ENCODE data around the gene ECHDC1. TPM values are rescaled to one million over a fixed set of nuclear protein-coding genes. Genes with fewer than 3 reads are reported as not detected.

The ECHDC1 gene
- total RNA-seq, 1 experiment from 2014 or later = 47.2 TPM

- POLR2A ChIA-PET = no interaction called here
- intact Hi-C loops (cut with micrococcal nuclease) = no loop called here
Observed at GRCh38 chr6:127319686-127320085, 23.7 kb downstream of the ECHDC1 start.

More at GRCh38 chr6:127319686-127320085, 23.7 kb downstream of the ECHDC1 start:
- DNase-seq (ENCODE audit: low read depth, low spot score) (no peak), ATAC-seq (no peak)
- Histone ChIP-seq H4K20me1 (ENCODE audit: insufficient read depth) (no peaks in the 10 kb centered on the region), H3K27ac (ENCODE audit: low read depth, low read length) (no peak overlapping the region), H3K9ac (ENCODE audit: low read length) (no peak overlapping the region), H2AFZ (ENCODE audit: low read depth, low read length, poor library complexity, severe bottlenecking) (no peak overlapping the region), H3K27me3 (ENCODE audit: insufficient read depth, low read length) (no peaks in the 10 kb centered on the region), H3K79me2 (ENCODE audit: insufficient read depth, low read length) (peaks cover 20% of the 10 kb centered on the region; the same call in 1 of the 2 replicates), H3K9me2 (ENCODE audit: insufficient read depth) (no peaks in the 10 kb centered on the region), H3K9me3 (ENCODE audit: control insufficient read depth in 1 of 2, insufficient read depth in 1 of 2, low read depth in 1 of 2, low read length in 2 of 2) (no peaks in the 10 kb centered on the region), H3K4me1 (ENCODE audit: control insufficient read depth in 1 of 2, insufficient read depth in 2 of 2, low read length in 2 of 2) (no peaks in the 10 kb centered on the region), H3K4me2 (ENCODE audit: low read length) (no peak overlapping the region), H3K4me3 (replicated peaks in 1 of 2; ENCODE audit: low read depth in 1 of 2, low read length in 2 of 2) (no peak overlapping the region), H3K36me3 (ENCODE audit: control insufficient read depth in 1 of 2, insufficient read depth in 2 of 2, low read length in 2 of 2) (peaks cover 8 to 16% of the 10 kb centered on the region in 2 experiments; a peak in 2 of 4 replicates)
- TF ChIP-seq ZBTB33 (IDR thresholded peaks at IDR 0.05; ENCODE audit: extremely low read depth, insufficient replicate concordance, low read length) (no peak), CBX3 (IDR thresholded peaks at IDR 0.05; ENCODE audit: low read depth) (no peak), POLR2AphosphoS5 (IDR thresholded peaks at IDR 0.05; ENCODE audit: low read depth, low read length) (no peak), FOSL1 (IDR thresholded peaks at IDR 0.05; ENCODE audit: low read depth) (no peak), ZNF274 (IDR thresholded peaks at IDR 0.05; ENCODE audit: low read depth, low read length) (no peak), EGR1 (IDR thresholded peaks at IDR 0.05; ENCODE audit: low read depth) (no peak), CTCF (IDR thresholded peaks at IDR 0.05 in 2 of 3, conservative IDR thresholded peaks at IDR 0.05 in 1 of 3; ENCODE audit: borderline replicate concordance in 1 of 3, insufficient read depth in 1 of 3, low read depth in 2 of 3, low read length in 2 of 3) (no peak), SIN3A (IDR thresholded peaks at IDR 0.05; ENCODE audit: low read depth) (no peak), SRF (IDR thresholded peaks at IDR 0.05; ENCODE audit: low read depth) (no peak)
- ChIA-PET CTCF (interaction anchor here (1.6 kb wide), 1 partner anchor 16 kb away, joined by 5 read pairs; no protein-coding TSS in a partner anchor), RAD21 (ENCODE audit: low non-redundant PET in 1 of 2, low total read pairs in 2 of 2, uncharacterized antibody in 2 of 2, unreplicated experiment in 2 of 2) (no interaction called here)
- no TSS peak for BruUV-seq (replicated peaks)

Measured in HCT116 (cell line).